B cell (primary cell): ENCODE results near the gene NPAS3. TPM values are rescaled to one million over a fixed set of nuclear protein-coding genes. Genes with fewer than 3 reads are reported as not detected.
A peak's percentile ranks its signal among the peaks of the same experiment; 100 is the strongest.

Experiments used
- ATAC-seq: fragments of 200-7000 bp; cut with Tn5 transposase; one replicate; pipeline ENCODE4 v1.10.0; 2021; ENCODE audit warnings: low read depth, mild to moderate bottlenecking, moderate number of reproducible peaks, moderate library complexity
- CTCF ChIA-PET: fragments of 350-600 bp; sonication (Branson Sonifier 250); formaldehyde crosslinking; loops from one replicate; lab custom pipeline; 2021; ENCODE audit warnings: antibody characterized with exemption, inconsistent platforms; lab: Charles Lee
- POLR2A ChIA-PET: fragments of 350-600 bp; sonication (Branson Sonifier 250); formaldehyde crosslinking; loops from one replicate; lab custom pipeline; 2021; ENCODE audit warnings: antibody characterized with exemption; lab: Charles Lee
- DNase-seq: peaks from one replicate; pipeline ENCODE4 v3.0.0; 2013
- H2AFZ ChIP-seq: 2 replicates; pipeline ENCODE4 v1.6.1; 2012; ENCODE audit warnings: mild to moderate bottlenecking, low read depth, low read length; ENCODE audit not compliant: insufficient read depth, poor library complexity, severe bottlenecking
- H3K27ac ChIP-seq, 2 donors: 1 replicate in 1 of 2; 2 replicates in 1 of 2; pipeline ENCODE4 v1.5.1; 2012 to 2013; ENCODE audit warnings: low read length in 2 of 2, mild to moderate bottlenecking in 2 of 2, moderate library complexity in 1 of 2
- H3K27me3 ChIP-seq, 4 experiments: fragments of 200-600 bp in 1 of 4; sonication (generic) in 1 of 4; replicated peaks in 1 of 4; 1 replicate in 2 of 4; 2 replicates in 2 of 4; pipeline versions ENCODE4 v1.6.1 to v1.7.0; 2013 to 2016; ENCODE audit warnings: low read length in 3 of 4, mild to moderate bottlenecking in 2 of 4, mixed read lengths in 1 of 4, moderate library complexity in 1 of 4; ENCODE audit not compliant: insufficient read depth in 4 of 4, control insufficient read depth in 3 of 4; ENCODE audit errors: control extremely low read depth in 1 of 4
- H3K36me3 ChIP-seq, 2 experiments: replicated peaks in 1 of 2; 1 replicate in 1 of 2; 2 replicates in 1 of 2; pipeline versions ENCODE4 v1.6.1 to v1.7.1; 2013; ENCODE audit warnings: low read length in 1 of 2; ENCODE audit not compliant: insufficient read depth in 2 of 2, control insufficient read depth in 1 of 2; ENCODE audit errors: control extremely low read depth in 1 of 2, extremely low read depth in 1 of 2
- H3K4me1 ChIP-seq, 2 donors: fragments of 200-600 bp in 1 of 2; sonication (generic) in 1 of 2; 1 replicate in 1 of 2; 2 replicates in 1 of 2; pipeline versions ENCODE4 v1.5.1 to v1.6.1; 2013 to 2017; ENCODE audit warnings: low read length in 2 of 2; ENCODE audit not compliant: control insufficient read depth in 2 of 2, insufficient read depth in 2 of 2
- H3K4me2 ChIP-seq: replicated peaks from 2 replicates; pipeline ENCODE3; 2012; ENCODE audit warnings: mild to moderate bottlenecking, low read depth, low read length; ENCODE audit not compliant: poor library complexity, severe bottlenecking
- H3K4me3 ChIP-seq, 5 experiments: fragments of 200-600 bp in 1 of 5; sonication (generic) in 1 of 5; 1 replicate in 3 of 5; 2 replicates in 2 of 5; pipeline versions ENCODE4 v1.5.1 to v1.7.0; 2011 to 2016; ENCODE audit warnings: low read length in 4 of 5, mild to moderate bottlenecking in 4 of 5, low read depth in 2 of 5, control low read depth in 1 of 5, moderate library complexity in 1 of 5; ENCODE audit not compliant: insufficient read depth in 1 of 5; ENCODE audit errors: control extremely low read depth in 1 of 5, extremely low read depth in 1 of 5
- H3K79me2 ChIP-seq: fragments of 200-600 bp; sonication (generic); one replicate; pipeline ENCODE4 v1.6.0; 2016; ENCODE audit warnings: low read length; ENCODE audit not compliant: control insufficient read depth, insufficient read depth
- H3K9ac ChIP-seq: fragments of 200-600 bp; sonication (generic); 2 replicates; pipeline ENCODE4 v1.6.1; 2017; ENCODE audit warnings: mild to moderate bottlenecking, low read length, moderate library complexity
- H3K9me3 ChIP-seq, 3 donors: one replicate each; pipeline versions ENCODE4 v1.6.1 to v1.7.1; 2013; ENCODE audit warnings: low read length in 2 of 3; ENCODE audit not compliant: control insufficient read depth in 2 of 3, insufficient read depth in 1 of 3; ENCODE audit errors: control extremely low read depth in 1 of 3
- H4K20me1 ChIP-seq: 2 replicates; pipeline ENCODE4 v1.6.0; 2012; ENCODE audit warnings: mild to moderate bottlenecking, low read length; ENCODE audit not compliant: insufficient read depth, control insufficient read depth, poor library complexity, severe bottlenecking
- H3K27ac Mint-ChIP-seq: one replicate; pipeline ENCODE4 v1.8.0; 2021; ENCODE audit warnings: mixed read lengths
- H3K27me3 Mint-ChIP-seq: one replicate; pipeline ENCODE4 v1.8.0; 2021; ENCODE audit warnings: mixed read lengths
- H3K4me1 Mint-ChIP-seq: one replicate; pipeline ENCODE4 v1.8.0; 2021; ENCODE audit warnings: mixed read lengths
- H3K4me3 Mint-ChIP-seq: one replicate; pipeline ENCODE4 v1.8.0; 2021; ENCODE audit warnings: mixed read lengths
- H3K9me3 Mint-ChIP-seq: one replicate; pipeline ENCODE4 v1.8.0; 2022; ENCODE audit warnings: mixed read lengths; ENCODE audit not compliant: insufficient read depth
- CTCF ChIP-seq: fragments of 200-600 bp; IDR thresholded peaks from one replicate; pipeline ENCODE4 v1.8.0; 2022; ENCODE audit warnings: antibody characterized with exemption, mild to moderate bottlenecking
- EZH2 ChIP-seq: IDR thresholded peaks from 2 replicates; pipeline ENCODE4 v1.6.1; 2012; ENCODE audit warnings: borderline replicate concordance, low read depth, mild to moderate bottlenecking, moderate library complexity, low read length; ENCODE audit not compliant: insufficient read depth, poor library complexity, severe bottlenecking
- WGBS: methylation state at CpG from one replicate; pipeline ENCODE4 v1.1.5; 2013; ENCODE audit warnings: missing lambda C conversion rate; ENCODE audit not compliant: insufficient coverage; 5-methylcytosine and 5-hydroxymethylcytosine counted together
- intact Hi-C: fragments of 100-400 bp; cut with micrococcal nuclease; formaldehyde crosslinking; loops from one replicate; pipeline ENCODE4 v1.10.0; 2022
- polyA plus RNA-seq: library from polyadenylated mRNA; depleted of rRNA; stranded (reverse); fragments of >200 nt; gene quantifications from 2 replicates; pipeline ENCODE4 v1.2.3, GENCODE V29; 2012
- total RNA-seq, 2 donors: library from RNA; stranded (reverse); fragments of 120-200 nt in 1 of 2; gene quantifications; 1 replicate in 1 of 2; 2 replicates in 1 of 2; pipeline versions ENCODE4 v1.2.3 to v1.2.4, GENCODE V29; 2013 to 2022

The NPAS3 gene
- total and polyA plus RNA-seq, 2 donors (not counting 1 experiment from before 2014, with no cell fraction given) = not detected

GRCh38 chr14:32939254-32940065 lies 781 bp downstream of the NPAS3 start:
- Mint-ChIP-seq H3K27me3 (peaks cover 61% of the 10 kb centered on the region), H3K4me1 (peaks cover 9% of the 10 kb centered on the region), H3K4me3 (peak overlapping the region; percentile 81), H3K9me3 (no peaks in the 10 kb centered on the region), H3K27ac (no peak overlapping the region)
- Histone ChIP-seq H3K4me3 (peak overlapping the region in 3 of 5 experiments; percentile 33 to 39 (median 33)), H3K4me2 (peak overlapping the region; percentile 77), H4K20me1 (no peaks in the 10 kb centered on the region), H3K9me3 (peaks cover 0 to 9% (median 0%) of the 10 kb centered on the region in 3 donors), H3K79me2 (no peaks in the 10 kb centered on the region), H3K9ac (peak overlapping the region; percentile 49), H3K27me3 (peaks cover 0 to 38% (median 33%) of the 10 kb centered on the region in 4 experiments), H2AFZ (peak overlapping the region; percentile 66), H3K36me3 (no peaks in the 10 kb centered on the region), H3K4me1 (peaks cover 7 to 15% of the 10 kb centered on the region in 2 donors), H3K27ac (no peak overlapping the region)
- DNase-seq (peak; percentile 30), ATAC-seq (peak; percentile 28)
- no peak for TF ChIP-seq EZH2
- no peak for TF ChIP-seq CTCF
- intact Hi-C loops = no loop called here
- whole genome bisulfite sequencing = 2% methylated on average over 65 of the region's 80 CpGs
- POLR2A ChIA-PET = no interaction called here
- CTCF ChIA-PET = no interaction called here

GRCh38 chr14:32940066-32940651 lies 1.5 kb downstream of the NPAS3 start:
- H3K4me3 ChIP-seq = peak overlapping the region in 2 of 5 experiments; percentile 33 to 39
- POLR2A ChIA-PET = no interaction called here
- CTCF ChIA-PET = no interaction called here
- peaks cover 0 to 35% (median 30%) of the 10 kb centered on the region in 4 experiments for H3K27me3 ChIP-seq
- no peaks in the 10 kb centered on the region for H3K9me3 Mint-ChIP-seq
- H3K79me2 ChIP-seq = no peaks in the 10 kb centered on the region
- peak overlapping the region; percentile 66 for H2AFZ ChIP-seq
- H3K9ac ChIP-seq = peak overlapping the region; percentile 49
- H3K4me1 Mint-ChIP-seq = peaks cover 9% of the 10 kb centered on the region
- no peaks in the 10 kb centered on the region for H3K36me3 ChIP-seq
- no peaks in the 10 kb centered on the region for H4K20me1 ChIP-seq
- H3K9me3 ChIP-seq = peaks cover 0 to 7% (median 0%) of the 10 kb centered on the region in 3 donors
- no peak for ATAC-seq
- TF ChIP-seq CTCF = no peak
- no peak for TF ChIP-seq EZH2
- WGBS = 10% methylated on average over 2 of the region's 13 CpGs
- peak overlapping the region; percentile 77 for H3K4me2 ChIP-seq
- peak; percentile 7 for DNase-seq
- intact Hi-C loops = no loop called here
- no peak overlapping the region for H3K27ac ChIP-seq
- peaks cover 7 to 15% of the 10 kb centered on the region in 2 donors for H3K4me1 ChIP-seq
- H3K4me3 Mint-ChIP-seq = peak overlapping the region; percentile 81
- no peak overlapping the region for H3K27ac Mint-ChIP-seq
- peaks cover 65% of the 10 kb centered on the region for H3K27me3 Mint-ChIP-seq
